HG03521 (cell line): ENCODE results near the gene ANGPTL8.

ENCODE experiments used
- ATAC-seq: cut with Tn5 transposase; IDR thresholded peaks from one replicate; pipeline ENCODE4 v1.9.1; 2021; ENCODE audit warnings: mild to moderate bottlenecking, moderate library complexity; ENCODE audit not compliant: unreplicated experiment

The ANGPTL8 gene

DNA sequence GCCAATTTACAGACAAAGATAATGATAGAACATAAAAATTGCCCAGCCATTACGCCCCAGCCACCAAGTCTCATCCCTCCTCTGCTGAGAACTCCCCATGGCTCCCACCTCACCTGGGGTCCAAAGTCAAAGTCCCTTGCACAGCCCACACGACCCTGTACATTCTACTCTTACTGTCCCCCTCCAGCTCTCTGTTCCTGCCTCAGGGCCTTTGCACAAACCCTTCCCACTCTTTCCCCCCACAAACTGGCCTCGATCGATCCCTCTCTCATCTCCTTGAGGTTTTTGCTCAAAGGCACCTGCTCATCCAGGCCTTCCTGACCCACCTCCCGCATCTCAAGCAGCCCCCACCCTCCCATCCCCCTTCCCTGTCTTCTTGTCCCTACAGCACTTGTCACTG lies 21.6 kb downstream of the ANGPTL8 start:
- no peak for ATAC-seq

DNA sequence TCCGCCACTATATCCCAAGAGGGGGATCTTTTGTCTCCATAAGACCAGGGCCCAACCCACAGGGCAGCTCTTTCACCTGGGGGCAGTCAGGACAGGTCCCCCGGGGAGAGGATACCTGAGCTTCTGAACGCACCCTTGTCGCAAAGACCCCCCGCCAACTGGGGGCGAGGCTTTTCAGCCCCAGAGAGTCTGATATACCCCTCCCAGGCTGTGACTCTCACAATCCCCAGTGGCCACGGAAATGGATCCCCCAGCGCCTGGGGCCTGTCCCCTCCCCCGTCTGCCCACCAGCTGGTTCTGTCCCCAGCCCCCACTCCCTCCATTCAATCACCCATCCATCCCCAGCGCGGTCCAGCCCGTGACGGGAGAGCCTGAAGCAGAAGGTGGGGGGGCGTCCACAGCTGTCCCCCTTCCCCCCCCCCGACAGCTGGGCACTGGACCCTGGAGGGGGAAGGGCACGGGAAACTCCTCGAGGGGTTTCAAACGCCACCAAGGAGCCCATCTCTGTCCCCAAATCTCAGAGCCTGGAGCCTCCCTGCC lies 22.1 kb downstream of the ANGPTL8 start:
- no peak for ATAC-seq

DNA sequence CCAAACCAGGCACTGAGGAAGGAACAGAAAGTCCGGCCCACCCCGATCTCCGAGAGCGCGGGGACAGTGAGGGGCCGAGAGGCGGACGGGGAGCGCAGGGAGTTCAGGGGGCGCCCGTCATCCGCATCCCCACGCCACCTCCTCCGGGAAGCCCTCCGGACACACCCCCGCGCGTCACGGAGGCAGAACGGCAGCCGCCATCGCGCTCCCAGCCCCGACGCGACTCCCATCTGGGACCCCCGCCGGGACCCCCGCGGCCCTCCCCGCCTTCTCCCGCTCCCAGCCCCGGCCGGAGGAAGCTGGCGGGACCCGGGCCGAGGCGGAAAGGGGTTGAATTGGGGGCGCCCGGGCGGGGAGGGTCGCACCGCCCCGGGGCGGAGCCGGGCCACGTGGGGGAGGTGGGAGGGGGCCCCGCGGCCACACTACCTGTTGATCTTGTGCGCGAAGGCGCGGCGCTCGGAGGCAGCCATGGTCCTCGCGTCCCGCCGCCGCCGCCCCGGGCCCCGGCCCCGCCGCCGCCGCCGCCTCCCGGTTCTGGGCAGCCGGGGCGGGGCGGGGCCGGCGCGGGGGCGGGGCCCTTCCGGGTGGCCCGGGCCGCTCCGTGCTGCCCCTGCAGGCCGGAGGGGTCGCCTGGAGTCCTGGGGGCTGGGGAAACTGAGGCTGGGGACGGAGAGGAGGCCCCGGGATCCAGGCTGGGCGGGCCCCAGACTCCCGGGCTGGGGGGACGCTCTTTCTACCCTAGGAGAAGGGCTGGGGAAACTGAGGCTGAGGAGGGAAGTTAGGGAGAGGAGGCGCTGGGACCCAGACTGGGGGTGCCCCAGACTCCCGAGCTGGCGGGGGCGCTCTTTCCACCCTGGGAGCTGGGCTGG lies 22.8 kb downstream of the ANGPTL8 start, which contains the start of gene DOCK6:
TSS of gene DOCK6 (minus strand) at position 554 of the 869 bp plus-strand sequence. CDS start at position 470, 84 bp downstream.
- no peak for ATAC-seq

DNA sequence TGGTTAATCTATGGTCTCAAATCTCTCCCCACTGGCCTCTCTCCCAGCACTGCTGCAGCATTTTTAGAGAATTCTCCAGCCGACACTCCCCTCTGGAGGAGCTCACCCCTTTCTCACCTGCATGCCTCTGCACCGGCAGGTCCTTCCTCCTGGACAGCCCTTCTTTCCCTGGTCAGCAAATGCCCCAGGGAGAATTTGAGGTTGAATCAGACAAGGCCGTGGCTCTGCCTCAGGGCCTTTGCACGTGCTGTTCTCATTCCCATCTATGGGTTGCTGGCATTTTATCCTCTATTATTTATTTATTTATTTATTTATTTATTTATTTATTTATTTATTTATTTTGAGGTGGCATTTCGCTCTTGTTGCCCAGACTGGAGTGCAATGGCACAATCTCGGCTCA lies 24.3 kb downstream of the ANGPTL8 start:
- no peak for ATAC-seq

DNA sequence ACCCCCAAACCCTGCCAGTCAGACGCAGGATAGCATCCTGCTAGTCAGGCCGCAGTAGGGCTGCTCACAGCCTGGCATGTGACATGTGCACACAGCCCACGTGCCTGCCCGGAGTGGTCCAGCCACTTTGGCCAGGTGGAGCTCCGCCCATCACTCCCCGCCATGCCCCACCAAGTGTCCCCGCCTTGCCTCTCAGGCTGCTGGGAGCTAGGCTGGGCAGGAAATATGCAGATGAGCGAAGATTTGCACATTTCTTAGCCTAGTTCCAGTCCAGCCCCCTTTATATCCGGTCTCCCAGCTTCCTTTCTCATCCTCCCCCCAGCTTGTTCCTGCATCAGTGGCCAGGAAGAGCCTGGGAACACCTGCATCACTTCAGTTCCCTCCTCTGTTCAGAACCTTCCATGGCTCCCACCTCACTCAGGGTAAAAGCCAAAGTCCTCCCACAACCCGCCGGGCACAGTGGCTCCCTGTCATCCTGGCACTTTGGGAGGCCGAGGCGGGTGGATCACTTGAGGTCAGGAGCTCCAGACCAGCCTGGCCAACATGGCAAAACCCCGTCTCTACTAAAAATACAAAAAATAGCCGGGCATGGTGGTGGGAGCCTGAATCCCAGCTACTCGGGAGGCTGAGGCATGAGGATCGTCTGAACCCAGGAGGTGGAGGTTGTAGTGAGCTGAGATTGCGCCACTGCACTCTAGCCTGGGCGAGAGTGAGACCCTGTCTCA lies 25.2 kb downstream of the ANGPTL8 start:
- ATAC-seq, result no peak

DNA sequence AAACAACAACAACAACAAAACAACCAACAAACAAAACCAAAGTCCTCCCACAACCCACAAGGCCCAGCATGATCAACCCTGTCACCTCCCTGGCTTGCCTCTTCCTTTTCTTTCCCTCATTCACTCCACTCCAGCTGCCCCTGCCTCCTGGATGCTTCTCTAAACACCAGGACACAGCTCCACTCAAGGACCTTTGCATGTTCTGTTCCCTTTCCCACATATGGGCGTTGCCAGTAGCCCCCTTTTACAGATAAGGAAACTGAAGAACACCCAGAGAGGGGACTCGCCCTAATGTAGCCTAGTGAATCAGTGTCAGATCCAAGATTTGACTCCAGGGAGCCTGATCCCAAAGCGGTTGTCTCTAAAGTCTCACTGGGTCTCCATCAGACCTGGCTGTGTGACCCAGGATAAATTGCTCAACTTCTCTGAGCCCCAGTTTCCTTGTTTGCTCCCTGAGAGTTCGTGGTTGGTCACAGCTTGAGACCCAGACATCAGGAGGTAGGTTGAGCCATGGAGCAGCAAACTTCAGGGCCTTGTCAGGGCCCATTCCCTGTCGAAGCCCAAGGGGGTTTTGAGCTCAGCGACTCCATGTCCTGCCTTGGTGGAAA lies 25.9 kb downstream of the ANGPTL8 start:
- ATAC-seq, result no peak

DNA sequence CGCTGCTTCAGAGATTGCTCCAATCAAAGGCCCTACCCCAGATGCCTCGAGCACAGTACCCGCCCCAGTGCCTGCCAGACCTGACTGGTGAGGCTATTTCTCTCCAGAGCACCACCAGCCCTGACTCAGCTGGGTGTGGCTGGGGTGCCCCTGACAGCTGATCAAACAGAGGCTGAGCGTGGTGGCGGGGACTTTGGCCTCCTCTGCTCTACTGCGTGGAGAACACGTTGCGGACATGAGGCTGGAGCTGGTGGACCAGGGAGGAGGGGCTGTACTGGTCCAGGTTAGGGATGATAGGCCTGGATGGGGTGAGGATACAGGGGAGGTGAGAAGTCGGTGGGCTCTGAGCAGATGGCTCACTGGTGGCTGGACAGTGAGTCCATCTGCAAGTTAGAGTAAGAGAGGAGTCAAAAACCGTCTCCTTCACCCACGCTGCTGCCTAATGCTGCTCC lies 26.4 kb downstream of the ANGPTL8 start:
- no peak for ATAC-seq

DNA sequence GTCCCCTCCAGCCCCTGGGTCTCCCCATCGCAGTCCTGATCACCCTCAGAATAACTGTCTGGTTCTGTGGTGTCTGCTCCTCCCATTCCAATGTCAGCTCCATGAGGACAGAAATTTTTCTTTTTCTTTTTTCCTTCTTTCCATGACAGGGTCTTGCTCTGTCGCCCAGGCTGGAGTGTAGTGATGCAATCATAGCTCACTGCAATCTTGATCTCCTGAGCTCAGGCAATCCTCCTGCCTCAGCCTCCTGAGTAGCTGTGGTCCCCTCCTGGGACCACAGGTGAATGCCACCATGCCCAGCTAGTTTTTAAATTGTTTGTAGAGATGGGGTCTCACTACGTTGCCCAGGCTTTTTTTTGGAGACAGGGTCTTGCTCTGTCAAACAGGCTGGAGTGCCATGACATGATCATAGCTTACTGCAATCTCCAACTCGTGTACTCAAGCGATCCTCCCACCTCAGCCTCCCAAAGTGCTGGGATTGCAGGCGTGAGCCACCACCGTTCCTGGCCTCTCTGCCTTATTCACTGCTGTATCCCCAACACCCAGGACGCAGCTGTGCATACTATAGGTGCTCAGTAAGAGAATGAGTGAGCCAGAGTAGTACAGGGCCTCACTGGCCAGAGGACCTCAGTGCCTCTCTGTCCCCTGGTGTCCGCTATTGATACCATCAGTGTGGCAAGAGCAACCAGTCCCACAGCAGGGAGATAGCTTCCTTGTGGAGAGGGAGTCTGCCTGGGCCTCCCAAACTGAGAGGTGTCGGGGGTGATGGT lies 28.1 kb downstream of the ANGPTL8 start:
- no peak for ATAC-seq

DNA sequence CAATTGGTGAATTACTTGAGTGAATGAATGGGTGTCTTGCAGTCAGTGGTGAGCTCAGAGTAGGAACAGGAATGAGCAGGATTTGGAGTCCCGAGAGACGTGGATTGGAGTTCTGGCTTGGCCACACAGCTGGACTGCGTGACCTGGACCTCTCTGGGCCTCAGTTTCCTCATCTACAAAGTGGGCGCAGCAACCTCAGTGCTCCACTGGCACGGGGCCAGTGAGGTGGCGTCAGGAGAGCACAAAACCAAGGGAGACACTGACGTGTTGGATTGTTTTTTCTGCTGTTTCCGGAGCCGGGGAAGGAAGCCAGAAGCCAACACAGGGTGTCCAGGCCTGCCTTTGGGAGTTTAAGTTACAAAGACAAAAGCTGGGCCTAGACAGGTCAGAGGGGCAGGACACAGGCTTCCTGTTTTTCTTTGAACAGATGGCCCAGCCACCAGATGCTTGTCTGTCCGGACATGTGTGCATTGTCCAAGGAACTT lies 29.4 kb downstream of the ANGPTL8 start:
- no peak for ATAC-seq

DNA sequence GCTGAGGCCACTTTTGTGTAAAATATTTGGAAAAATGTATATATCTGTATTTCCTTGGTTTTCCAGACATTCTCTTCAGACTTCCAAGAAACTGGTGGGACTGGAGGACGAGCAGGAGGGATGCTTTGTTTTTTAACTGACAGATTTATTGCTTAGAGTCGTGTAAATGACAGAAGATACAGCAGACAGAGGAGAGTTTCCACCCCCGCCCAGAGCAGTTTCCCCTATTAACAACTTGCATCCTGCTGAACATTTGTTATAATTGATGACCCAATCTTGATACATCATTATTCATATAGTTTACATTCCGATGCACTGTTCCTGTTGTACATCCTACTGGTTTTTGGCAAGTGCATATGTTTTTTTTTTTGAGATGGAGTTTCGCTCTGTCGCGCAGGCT lies 30.0 kb downstream of the ANGPTL8 start:
- ATAC-seq, result no peak

DNA sequence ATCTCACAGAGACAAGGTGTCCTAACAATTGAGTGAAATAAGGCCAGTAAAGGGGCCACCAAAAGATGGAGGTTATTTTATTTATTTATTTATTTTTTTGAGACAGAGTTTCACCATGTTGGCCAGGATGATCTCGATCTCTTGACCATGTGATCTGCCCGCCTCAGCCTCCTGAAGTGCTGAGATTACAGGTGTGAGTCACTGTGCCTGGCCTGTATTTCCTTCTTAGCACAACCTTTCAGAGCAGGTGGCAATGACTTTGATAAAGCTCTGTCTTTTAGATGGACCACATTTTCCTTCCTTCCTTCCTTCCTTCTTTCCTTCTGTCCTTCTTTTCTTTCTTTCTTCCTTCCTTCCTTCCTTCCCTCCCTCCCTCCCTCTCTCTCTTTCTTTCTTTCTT lies 33.9 kb downstream of the ANGPTL8 start:
- no peak for ATAC-seq

DNA sequence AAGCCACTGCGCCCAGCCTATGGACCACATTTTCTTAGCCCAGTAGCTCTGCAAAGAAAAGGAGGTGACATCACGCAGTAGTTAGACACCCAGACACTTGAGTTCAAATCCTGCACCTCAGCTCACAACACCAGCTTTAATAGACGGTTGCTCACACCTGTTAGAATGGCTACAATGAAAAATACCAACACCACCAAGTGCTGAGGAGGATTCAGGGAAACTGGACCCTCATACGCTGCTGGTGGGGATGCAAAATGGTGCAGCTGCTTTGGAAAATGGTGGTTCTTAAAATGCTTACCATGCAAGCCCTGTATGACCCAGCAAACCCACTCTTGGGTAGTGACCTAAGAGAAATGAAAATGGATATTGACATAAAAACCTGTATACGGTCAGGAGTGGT lies 34.6 kb downstream of the ANGPTL8 start:
- no peak for ATAC-seq

DNA sequence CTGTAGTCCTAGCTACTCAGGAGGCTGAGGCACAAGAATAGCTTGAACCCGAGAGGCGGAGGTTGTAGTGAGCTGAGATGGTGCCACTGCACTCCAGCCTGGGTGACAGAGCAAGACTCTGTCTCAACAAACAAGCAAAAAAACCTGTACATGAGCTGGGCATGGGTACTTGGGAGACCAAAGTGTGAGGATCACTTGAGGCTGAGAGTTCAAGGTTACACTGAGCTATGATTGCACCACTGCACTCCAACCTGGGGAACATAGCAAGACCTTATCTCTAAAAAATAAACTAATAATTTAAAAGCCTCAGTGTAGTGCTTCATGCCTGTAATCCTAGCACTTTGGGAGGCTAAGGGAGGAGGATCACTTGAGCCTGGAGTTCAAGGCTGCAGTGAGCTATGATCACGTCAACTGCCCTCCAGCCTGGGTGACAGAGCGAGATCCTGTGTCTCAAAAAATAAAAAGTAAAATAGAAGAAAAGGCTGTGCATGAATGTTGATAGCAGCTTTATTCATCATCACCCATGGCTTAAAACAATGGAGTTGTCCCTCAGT lies 35.2 kb downstream of the ANGPTL8 start:
- ATAC-seq, result no peak

DNA sequence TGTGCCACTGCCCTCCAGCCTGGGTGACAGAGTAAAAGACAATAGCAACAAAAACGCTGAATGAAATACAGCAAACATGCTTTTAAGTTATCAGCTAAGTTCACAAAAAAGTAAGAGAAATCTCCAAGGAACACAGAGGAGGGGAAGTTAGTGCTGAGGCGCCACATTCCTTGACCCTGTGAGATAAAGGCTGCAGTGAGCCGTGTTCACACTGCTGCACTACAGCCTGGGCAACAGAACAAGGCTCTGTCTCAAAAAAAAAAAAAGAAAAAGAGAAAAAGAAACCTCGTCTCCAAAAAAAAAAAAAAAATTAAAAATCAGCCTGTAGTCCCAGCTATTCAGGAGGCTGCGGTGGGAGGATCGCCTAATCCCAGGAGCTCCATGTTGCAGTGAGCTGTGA lies 39.3 kb downstream of the ANGPTL8 start:
- ATAC-seq, result no peak

DNA sequence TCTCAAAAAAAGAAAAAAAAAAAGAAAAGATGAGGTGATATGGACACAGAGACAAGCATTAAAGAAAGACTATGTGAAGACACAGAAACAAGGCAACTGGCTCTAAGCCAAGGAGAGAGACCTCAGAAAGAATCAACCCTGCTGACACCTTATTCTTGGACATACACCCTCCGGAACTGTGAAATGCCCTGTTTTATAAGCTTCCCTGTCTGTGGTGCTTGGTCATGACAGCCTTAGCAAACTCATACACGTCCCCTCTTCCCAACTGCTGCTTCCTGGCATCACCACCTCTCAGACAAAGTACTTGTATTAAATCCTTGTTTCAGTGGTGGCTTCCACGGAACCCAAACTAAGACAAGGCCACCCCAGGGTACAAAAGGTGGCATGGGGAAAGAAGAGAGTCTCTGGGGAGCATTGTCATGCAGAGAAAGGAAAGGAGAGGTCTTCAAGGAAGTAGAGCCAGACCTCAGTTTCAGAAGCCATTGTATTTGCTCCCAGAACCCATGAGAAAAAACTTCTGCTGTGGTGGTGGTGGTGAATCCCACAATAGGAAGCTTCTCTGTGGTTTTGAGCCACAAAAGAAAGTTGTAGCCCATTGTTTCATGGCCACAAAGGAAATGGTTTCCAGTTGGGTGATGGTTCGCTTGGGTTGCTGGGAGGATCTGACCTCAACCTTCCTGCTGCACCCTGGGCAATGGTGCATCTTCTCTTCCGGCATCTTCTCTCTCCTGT lies 40.3 kb downstream of the ANGPTL8 start:
- no peak for ATAC-seq

DNA sequence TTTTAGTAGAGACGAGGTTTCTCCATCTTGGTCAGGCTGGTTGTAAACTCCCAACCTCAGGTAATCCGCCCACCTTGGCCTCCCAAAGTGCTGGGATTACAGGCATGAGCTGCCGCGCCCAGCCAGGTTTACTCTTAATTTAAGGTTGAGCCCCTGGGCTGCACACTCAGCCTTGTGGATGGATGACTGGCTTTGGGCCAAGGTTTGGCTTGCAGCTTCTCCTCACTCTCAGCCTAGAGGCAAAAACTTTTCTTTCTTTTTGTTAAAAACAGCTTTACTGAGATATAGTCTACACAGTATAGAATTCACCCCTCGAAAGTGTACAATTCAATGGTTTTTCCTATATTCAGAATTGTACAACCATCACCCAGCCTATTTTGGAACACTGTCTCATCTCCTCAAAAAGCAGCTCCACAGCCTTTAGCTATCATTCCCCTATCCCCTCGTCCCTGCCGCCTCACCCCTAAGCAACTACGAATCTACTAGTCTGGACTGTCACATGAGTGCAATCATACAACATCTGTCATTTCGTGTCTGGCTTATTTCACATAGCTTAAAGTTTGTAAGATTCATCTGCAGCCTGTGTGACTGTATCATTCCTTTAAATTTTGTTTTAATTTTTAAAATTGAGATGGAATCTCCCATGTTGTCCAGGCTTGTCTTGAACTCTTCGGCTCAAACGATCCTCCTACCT lies 42.1 kb downstream of the ANGPTL8 start:
- no peak for ATAC-seq

DNA sequence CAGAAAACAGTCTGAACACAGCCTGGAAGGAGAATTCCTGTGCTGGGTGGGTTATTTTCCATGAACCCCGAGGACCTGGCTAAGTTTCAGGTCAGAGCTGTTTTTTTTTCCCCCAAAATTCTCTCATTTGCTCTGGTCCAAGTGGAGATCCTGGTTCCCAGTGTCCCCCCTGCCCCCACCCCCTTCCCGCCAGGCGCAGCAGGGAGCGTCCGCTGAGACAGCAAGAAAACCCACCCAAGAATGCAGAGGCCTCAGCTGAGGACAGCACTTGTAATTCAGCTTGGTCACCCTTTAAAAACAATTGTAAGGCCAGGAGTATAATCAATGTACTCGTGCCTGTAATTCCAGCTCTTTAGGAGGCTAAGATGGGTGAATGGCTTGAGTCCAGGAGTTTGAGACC lies 45.1 kb downstream of the ANGPTL8 start:
- no peak for ATAC-seq

DNA sequence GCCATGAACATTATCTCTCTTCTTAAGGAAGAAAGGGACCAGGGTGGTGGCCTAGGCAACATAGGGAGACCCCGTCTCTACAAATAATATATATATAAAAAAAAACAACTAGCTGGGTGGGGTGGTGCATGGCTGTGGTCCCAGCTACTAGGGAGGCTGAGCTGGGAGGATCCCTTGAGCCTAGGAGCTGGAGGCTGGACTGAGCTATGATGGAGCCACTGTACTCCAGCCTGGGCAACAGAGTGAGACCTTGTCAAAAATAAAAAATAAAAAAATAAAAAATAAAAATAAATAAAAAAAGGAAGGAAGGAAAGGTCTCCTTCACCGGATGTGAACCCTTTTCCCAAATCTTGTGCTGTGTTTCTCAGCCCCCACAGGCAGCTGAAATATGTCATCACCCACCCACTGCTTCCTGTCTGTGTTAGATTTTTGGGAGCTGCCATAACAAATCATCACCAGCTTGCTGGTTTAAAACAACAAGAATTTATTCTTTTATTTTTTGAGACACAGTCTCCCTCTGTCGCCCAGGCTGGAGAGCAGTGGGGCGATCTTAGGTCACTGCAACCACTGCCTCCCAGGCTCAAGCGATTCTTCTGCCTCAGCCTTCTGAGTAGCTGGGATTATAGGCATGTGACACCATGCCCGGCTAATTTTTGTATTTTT lies 47.0 kb downstream of the ANGPTL8 start:
- no peak for ATAC-seq
